Endodermal cell (in vitro differentiated cells): ENCODE results near the gene IFIT1B. TPM values are rescaled to one million over a fixed set of nuclear protein-coding genes. Genes with fewer than 3 reads are reported as not detected.

ENCODE experiments used
- DNase-seq: peaks from one replicate; pipeline ENCODE4 v3.0.0-alpha.2; 2017
- H3K27ac ChIP-seq: 2 replicates; pipeline ENCODE4 v1.5.1; 2013; ENCODE audit warnings: mild to moderate bottlenecking, low read depth, low read length, moderate library complexity
- H3K27me3 ChIP-seq: 2 replicates; pipeline ENCODE4 v1.6.1; 2013; ENCODE audit warnings: mild to moderate bottlenecking, low read length, moderate library complexity; ENCODE audit not compliant: insufficient read depth, control insufficient read depth, poor library complexity, severe bottlenecking
- H3K36me3 ChIP-seq: 2 replicates; pipeline ENCODE4 v1.7.0; 2013; ENCODE audit warnings: mild to moderate bottlenecking, low read length, moderate library complexity; ENCODE audit not compliant: control insufficient read depth, insufficient read depth
- H3K4me1 ChIP-seq: one replicate; pipeline ENCODE4 v1.7.0; 2013; ENCODE audit warnings: low read length; ENCODE audit not compliant: control insufficient read depth, insufficient read depth
- H3K4me3 ChIP-seq: 2 replicates; pipeline ENCODE4 v1.5.1; 2013; ENCODE audit warnings: mild to moderate bottlenecking, low read length, moderate library complexity
- H3K9ac ChIP-seq: 2 replicates; pipeline ENCODE4 v1.6.1; 2013; ENCODE audit warnings: mild to moderate bottlenecking, low read length, moderate library complexity; ENCODE audit not compliant: poor library complexity, severe bottlenecking; ENCODE audit errors: extremely low read depth
- H3K9me3 ChIP-seq: 2 replicates; pipeline ENCODE4 v1.6.1; 2013; ENCODE audit warnings: mild to moderate bottlenecking, low read length, moderate library complexity; ENCODE audit not compliant: control insufficient read depth
- H3K27ac Mint-ChIP-seq: 2 replicates; pipeline ENCODE4 v1.8.0; 2020; ENCODE audit warnings: mixed read lengths
- H3K27me3 Mint-ChIP-seq: 2 replicates; pipeline ENCODE4 v1.8.0; 2021; ENCODE audit warnings: mild to moderate bottlenecking, mixed read lengths; ENCODE audit not compliant: insufficient read depth
- H3K36me3 Mint-ChIP-seq: 2 replicates; pipeline ENCODE4 v1.8.0; 2020; ENCODE audit warnings: low read depth, mixed read lengths
- H3K4me1 Mint-ChIP-seq: 2 replicates; pipeline ENCODE4 v1.8.0; 2020; ENCODE audit warnings: mixed read lengths
- H3K4me3 Mint-ChIP-seq: 2 replicates; pipeline ENCODE4 v1.8.0; 2020; ENCODE audit warnings: mild to moderate bottlenecking, moderate library complexity, mixed read lengths
- H3K9me3 Mint-ChIP-seq: 2 replicates; pipeline ENCODE4 v1.8.0; 2020; ENCODE audit warnings: mild to moderate bottlenecking, mixed read lengths
- CTCF ChIP-seq: fragments of 200-600 bp; sonication (generic); conservative IDR thresholded peaks from 2 replicates; pipeline ENCODE4 v1.5.0; 2021; ENCODE audit warnings: antibody characterized with exemption, mild to moderate bottlenecking
- WGBS, 2 experiments: methylation state at CpG; one replicate each; pipeline versions ENCODE4 v1.1.5 to v1.1.7; 2013; ENCODE audit warnings: missing lambda C conversion rate in 2 of 2, mixed read lengths in 1 of 2; ENCODE audit not compliant: insufficient coverage in 1 of 2, insufficient read length in 1 of 2; 5-methylcytosine and 5-hydroxymethylcytosine counted together
- total RNA-seq, 2 donors: library from RNA; stranded (reverse); fragmentation: NEBNext Ultra II Directional in 1 of 2; extraction: Animal tissue kit (Norgen Biotek cat#: 25700) in 1 of 2; gene quantifications; 2 replicates in 1 of 2; 3 replicates in 1 of 2; pipeline ENCODE4 v1.2.1, GENCODE V29; 2021

The IFIT1B gene
- total RNA-seq, 2 donors from 2014 or later: not detected

GRCh38 chr10:89338713-89339112 is 39.1 kb upstream of the IFIT1B start:
- Mint-ChIP-seq H3K4me3 (no peak overlapping the region), H3K4me1 (peaks cover 9% of the 10 kb centered on the region), H3K9me3 (no peaks in the 10 kb centered on the region), H3K27me3 (no peaks in the 10 kb centered on the region), H3K27ac (no peak overlapping the region), H3K36me3 (no peaks in the 10 kb centered on the region)
- Histone ChIP-seq H3K27ac (no peak overlapping the region), H3K9ac (no peak overlapping the region), H3K9me3 (no peaks in the 10 kb centered on the region), H3K4me1 (peaks cover 6% of the 10 kb centered on the region), H3K36me3 (no peaks in the 10 kb centered on the region), H3K4me3 (no peak overlapping the region), H3K27me3 (no peaks in the 10 kb centered on the region)
- no peak for DNase-seq
- TF ChIP-seq CTCF: no peak
- 91 to 100% methylated on average over 1 to 3 of the region's 3 CpGs for WGBS, 2 experiments

GRCh38 chr10:89339875-89340274 is 38.0 kb upstream of the IFIT1B start:
- no peak overlapping the region for H3K4me3 ChIP-seq
- TF ChIP-seq CTCF: no peak
- no peak overlapping the region for H3K27ac ChIP-seq
- no peak overlapping the region for H3K27ac Mint-ChIP-seq
- peaks cover 4% of the 10 kb centered on the region for H3K4me1 Mint-ChIP-seq
- peaks cover 3% of the 10 kb centered on the region for H3K4me1 ChIP-seq
- H3K9me3 Mint-ChIP-seq: no peaks in the 10 kb centered on the region
- H3K36me3 ChIP-seq: no peaks in the 10 kb centered on the region
- no peaks in the 10 kb centered on the region for H3K9me3 ChIP-seq
- no peaks in the 10 kb centered on the region for H3K27me3 ChIP-seq
- no peak for DNase-seq
- no peak overlapping the region for H3K9ac ChIP-seq
- no peaks in the 10 kb centered on the region for H3K36me3 Mint-ChIP-seq
- no peaks in the 10 kb centered on the region for H3K27me3 Mint-ChIP-seq
- 88 to 93% methylated on average over 4 of the region's 4 CpGs for WGBS, 2 experiments
- H3K4me3 Mint-ChIP-seq: no peak overlapping the region

GRCh38 chr10:89341649-89342048 is 36.2 kb upstream of the IFIT1B start:
- no peak for TF ChIP-seq CTCF
- no peak overlapping the region for H3K4me3 Mint-ChIP-seq
- H3K27ac Mint-ChIP-seq: no peak overlapping the region

More at GRCh38 chr10:89341649-89342048, 36.2 kb upstream of the IFIT1B start:
- Mint-ChIP-seq H3K4me1 (peaks cover 12% of the 10 kb centered on the region), H3K27me3 (no peaks in the 10 kb centered on the region), H3K36me3 (no peaks in the 10 kb centered on the region), H3K9me3 (no peaks in the 10 kb centered on the region)
- DNase-seq: no peak
- 95% methylated on average over 2 of the region's 3 CpGs; no CpG with 5 or more reads in 1 of the 2 experiments for WGBS, 2 experiments
- Histone ChIP-seq H3K9me3 (no peaks in the 10 kb centered on the region), H3K36me3 (no peaks in the 10 kb centered on the region), H3K27ac (no peak overlapping the region), H3K4me1 (no peaks in the 10 kb centered on the region), H3K9ac (no peak overlapping the region), H3K4me3 (no peak overlapping the region), H3K27me3 (no peaks in the 10 kb centered on the region)
